GM10266 (cell line): Measurements from ENCODE around the gene PIRT.

Experiments used
- DNase-seq: peaks from one replicate; pipeline ENCODE4 v3.0.0; 2012; ENCODE audit errors: extremely low spot score
- TF ChIP-seq, protein P1 (sequence below): IDR thresholded peaks from 2 replicates; pipeline ENCODE4 v1.5.1; 2012; ENCODE audit warnings: mild to moderate bottlenecking, low read depth; ENCODE audit not compliant: control insufficient read depth, insufficient read depth; ENCODE audit errors: missing control alignments

PIRT gene

DNA sequence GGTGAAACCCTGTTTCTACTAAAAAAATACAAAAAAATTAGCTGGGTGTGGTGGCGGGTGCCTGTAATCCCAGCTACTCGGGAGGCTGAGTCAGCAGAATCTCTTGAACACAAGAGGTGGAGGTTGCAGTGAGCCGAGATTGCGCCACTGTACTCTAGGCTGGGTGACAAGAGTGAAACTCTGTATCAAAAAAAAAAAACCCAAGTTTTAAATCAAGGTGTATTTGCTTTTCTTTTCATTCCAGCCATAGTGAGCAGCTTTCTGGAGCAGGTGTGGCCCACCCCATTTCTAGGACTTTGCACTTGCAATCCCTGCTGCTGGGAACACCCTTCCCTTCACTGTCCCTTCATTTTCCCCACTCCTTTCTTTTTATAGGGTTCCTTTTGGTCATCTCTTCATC is 62.8 kb downstream of the PIRT start:
- TF ChIP-seq, protein P1, sequence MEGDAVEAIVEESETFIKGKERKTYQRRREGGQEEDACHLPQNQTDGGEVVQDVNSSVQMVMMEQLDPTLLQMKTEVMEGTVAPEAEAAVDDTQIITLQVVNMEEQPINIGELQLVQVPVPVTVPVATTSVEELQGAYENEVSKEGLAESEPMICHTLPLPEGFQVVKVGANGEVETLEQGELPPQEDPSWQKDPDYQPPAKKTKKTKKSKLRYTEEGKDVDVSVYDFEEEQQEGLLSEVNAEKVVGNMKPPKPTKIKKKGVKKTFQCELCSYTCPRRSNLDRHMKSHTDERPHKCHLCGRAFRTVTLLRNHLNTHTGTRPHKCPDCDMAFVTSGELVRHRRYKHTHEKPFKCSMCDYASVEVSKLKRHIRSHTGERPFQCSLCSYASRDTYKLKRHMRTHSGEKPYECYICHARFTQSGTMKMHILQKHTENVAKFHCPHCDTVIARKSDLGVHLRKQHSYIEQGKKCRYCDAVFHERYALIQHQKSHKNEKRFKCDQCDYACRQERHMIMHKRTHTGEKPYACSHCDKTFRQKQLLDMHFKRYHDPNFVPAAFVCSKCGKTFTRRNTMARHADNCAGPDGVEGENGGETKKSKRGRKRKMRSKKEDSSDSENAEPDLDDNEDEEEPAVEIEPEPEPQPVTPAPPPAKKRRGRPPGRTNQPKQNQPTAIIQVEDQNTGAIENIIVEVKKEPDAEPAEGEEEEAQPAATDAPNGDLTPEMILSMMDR, result no peak

DNA sequence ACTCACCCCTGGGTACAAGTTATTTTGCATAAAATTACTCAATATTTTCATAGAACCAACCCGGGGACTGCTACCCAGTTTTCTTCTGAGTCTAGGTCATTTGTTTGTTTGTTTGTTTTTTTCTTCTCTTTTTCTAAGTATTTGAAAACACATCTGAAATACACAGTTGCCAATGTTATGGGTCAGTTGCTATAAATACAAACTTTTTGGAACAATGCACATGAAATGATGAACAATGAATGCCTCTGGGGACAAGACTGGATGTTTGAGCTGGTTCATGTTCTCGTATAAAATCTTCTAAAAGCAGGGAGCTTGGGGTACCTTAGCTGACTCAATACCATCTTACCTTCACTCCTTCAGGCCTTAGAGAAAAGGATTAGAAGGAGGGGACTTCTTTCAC is 64.5 kb downstream of the PIRT start:
- no peak for DNase-seq
- TF ChIP-seq, protein P1, result no peak

More for the DNA sequence above, 62.8 kb downstream of the PIRT start:
- DNase-seq, result no peak
